Astrocyte of the cerebellum (primary cell): ENCODE results near the gene TAF11L6.
"Not testable (repeated sequence)": the region's sequence is repeated elsewhere in the genome, so short reads cannot be mapped to it uniquely, and the experiment has no call there.

Source experiments
- DNase-seq: peaks from one replicate; pipeline ENCODE4 v3.0.0-alpha.2; 2011; ENCODE audit warnings: low read depth
- H3K4me3 ChIP-seq: 2 replicates; pipeline ENCODE4 v1.5.1; 2011; ENCODE audit warnings: mild to moderate bottlenecking, low read depth, low read length, moderate library complexity
- CTCF ChIP-seq: IDR thresholded peaks from 2 replicates; pipeline ENCODE4 v1.5.1; 2012; ENCODE audit warnings: low read length, low read depth, moderate library complexity, mild to moderate bottlenecking; ENCODE audit errors: missing control alignments
- in situ Hi-C: cut with HindIII; loops from 2 replicates; pipeline ENCODE4 v1.10.0; 2017; ENCODE audit warnings: low sequenced_read_pairs

Gene TAF11L6

GRCh38 chr5:17511775-17512325 is 16.6 kb upstream of the TAF11L6 start:
- no peak overlapping the region for H3K4me3 ChIP-seq
- DNase-seq: no peak
- TF ChIP-seq CTCF: no peak
- in situ Hi-C loops: no loop called here

- in situ Hi-C loops, DNase-seq, H3K4me3 ChIP-seq: not testable (repeated sequence)
Observed at GRCh38 chr5:17517526-17517925, 10.9 kb upstream of the TAF11L6 start.

- H3K4me3 ChIP-seq, in situ Hi-C loops, DNase-seq: not testable (repeated sequence)
Observed at GRCh38 chr5:17518067-17518466, 10.4 kb upstream of the TAF11L6 start, which contains the start of gene TAF11L3. TSS of gene TAF11L3 (plus strand) at chr5:17518367.

- in situ Hi-C loops, H3K4me3 ChIP-seq, DNase-seq: not testable (repeated sequence)
Observed at GRCh38 chr5:17519508-17519907, 9.0 kb upstream of the TAF11L6 start.

- in situ Hi-C loops, H3K4me3 ChIP-seq, DNase-seq: not testable (repeated sequence)
Observed at GRCh38 chr5:17521501-17521900, 7.0 kb upstream of the TAF11L6 start, which contains the start of gene TAF11L4. TSS of gene TAF11L4 (plus strand) at chr5:17521801.

GRCh38 chr5:17524935-17525334 is 3.5 kb upstream of the TAF11L6 start, which contains the start of gene TAF11L5:
TSS of gene TAF11L5 (plus strand) at chr5:17525235.
- in situ Hi-C loops, DNase-seq, H3K4me3 ChIP-seq: not testable (repeated sequence)

- in situ Hi-C loops, H3K4me3 ChIP-seq, DNase-seq: not testable (repeated sequence)
Observed at GRCh38 chr5:17526504-17526903, 2.0 kb upstream of the TAF11L6 start.
